ENCODE measurements around the gene GASK1B.

DNA sequence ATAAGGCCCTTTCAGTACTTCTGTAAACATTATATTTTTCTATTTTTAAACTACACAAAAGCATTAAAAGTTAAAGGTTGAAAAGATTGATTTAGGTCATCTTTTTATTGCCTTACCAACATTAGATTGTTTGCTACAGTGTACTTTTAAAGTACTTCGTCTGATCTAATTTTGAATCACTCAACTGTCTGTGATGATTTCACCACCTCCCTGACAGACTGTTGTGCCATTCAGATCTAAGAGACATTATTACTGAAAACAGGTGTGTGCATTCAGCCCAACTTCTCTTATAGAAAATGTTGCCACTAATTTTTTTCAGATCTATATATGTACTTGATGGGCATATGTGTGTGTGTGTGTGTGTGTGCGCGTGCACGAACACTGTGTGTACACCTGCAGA lies 39.3 kb downstream of the GASK1B start:
- TF ChIP-seq SUZ12 (IDR thresholded peaks at IDR 0.05; ENCODE audit: extremely low read depth, insufficient read depth, insufficient read length), result no peak
- TF ChIP-seq YY1 (IDR thresholded peaks at IDR 0.05; ENCODE audit: insufficient read depth, insufficient read length), result no peak
